ENCODE results near the gene GTPBP6. TPM values are rescaled to one million over a fixed set of nuclear protein-coding genes. Genes with fewer than 3 reads are reported as not detected.

Gene GTPBP6
- total and polyA plus RNA-seq, 2 donors (not counting 3 experiments of a cell fraction or from before 2014, with no cell fraction given): 39.1 to 63.5 TPM

DNA sequence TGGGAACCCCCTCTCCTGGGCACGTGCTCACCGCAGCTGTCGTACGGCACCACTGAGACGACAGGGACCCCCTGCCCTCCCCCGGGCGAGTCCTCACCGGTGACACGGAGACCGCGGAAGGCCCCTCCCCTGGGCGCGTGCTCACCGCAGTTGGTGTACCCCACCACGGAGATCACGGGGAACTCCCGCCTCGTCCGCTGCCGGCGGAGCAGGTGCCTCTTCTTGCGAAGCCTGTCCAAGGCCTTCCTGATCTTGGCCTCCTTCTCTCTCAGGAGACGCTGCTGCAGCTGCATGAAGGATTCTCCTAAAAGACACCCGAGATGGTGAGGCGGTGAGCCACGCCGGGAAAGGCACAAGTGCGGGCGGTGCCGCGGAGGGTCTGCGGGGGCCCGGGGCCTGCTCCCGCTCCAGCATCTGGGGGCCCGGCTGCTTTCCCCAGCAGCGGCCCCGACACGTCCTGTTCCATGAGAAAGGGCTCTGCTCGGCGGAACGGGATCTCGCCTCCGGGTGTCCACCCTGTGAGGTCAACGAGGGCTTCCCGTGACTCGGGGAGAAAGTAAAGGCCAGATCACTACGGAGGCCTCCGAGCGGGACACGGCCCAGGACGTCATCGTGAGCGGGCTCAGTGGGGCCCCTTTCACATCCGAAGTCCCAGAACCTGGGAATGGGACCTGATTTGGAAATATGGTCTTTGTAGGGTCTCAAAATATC, 5.8 kb downstream of the GTPBP6 start:
- H3K9me3 ChIP-seq (replicated peaks; ENCODE audit: control insufficient read depth, insufficient read depth, low read length): no peaks in the 10 kb centered on the region
- no peak overlapping the region for H3K27ac ChIP-seq (ENCODE audit: insufficient read depth, low read depth, low read length)
- DNase-seq (ENCODE audit: low read depth, low spot score) (no peak), FAIRE-seq (no peak)
- CTCF ChIA-PET: no interaction called here
- dilution Hi-C loops (cut with MboI; ENCODE audit: extremely low pct_ligation_motif_present, low sequenced_read_pairs) (no loop called here), intact Hi-C loops (cut with micrococcal nuclease) (no loop called here)
- H3K4me2 ChIP-seq (ENCODE audit: insufficient read depth, low read length): no peak overlapping the region
- POLR2A ChIA-PET: no interaction called here
- no peaks in the 10 kb centered on the region for H4K20me1 ChIP-seq (replicated peaks; ENCODE audit: control insufficient read depth, extremely low read depth, insufficient read depth, low read length)
- peaks cover 7 to 22% of the 10 kb centered on the region in 2 experiments for H3K36me3 ChIP-seq (ENCODE audit: control insufficient read depth in 2 of 2, extremely low read depth in 1 of 2, insufficient read depth in 2 of 2, low read length in 2 of 2)
- no peaks in the 10 kb centered on the region for H3K4me1 ChIP-seq (ENCODE audit: control insufficient read depth, extremely low read depth, insufficient read depth, low read length)
- no TSS peak for BruUV-seq (replicated peaks)
- peaks cover 12% of the 10 kb centered on the region for H3K79me2 ChIP-seq (ENCODE audit: control insufficient read depth, insufficient read depth, low read length)
- TF ChIP-seq, protein P1, sequence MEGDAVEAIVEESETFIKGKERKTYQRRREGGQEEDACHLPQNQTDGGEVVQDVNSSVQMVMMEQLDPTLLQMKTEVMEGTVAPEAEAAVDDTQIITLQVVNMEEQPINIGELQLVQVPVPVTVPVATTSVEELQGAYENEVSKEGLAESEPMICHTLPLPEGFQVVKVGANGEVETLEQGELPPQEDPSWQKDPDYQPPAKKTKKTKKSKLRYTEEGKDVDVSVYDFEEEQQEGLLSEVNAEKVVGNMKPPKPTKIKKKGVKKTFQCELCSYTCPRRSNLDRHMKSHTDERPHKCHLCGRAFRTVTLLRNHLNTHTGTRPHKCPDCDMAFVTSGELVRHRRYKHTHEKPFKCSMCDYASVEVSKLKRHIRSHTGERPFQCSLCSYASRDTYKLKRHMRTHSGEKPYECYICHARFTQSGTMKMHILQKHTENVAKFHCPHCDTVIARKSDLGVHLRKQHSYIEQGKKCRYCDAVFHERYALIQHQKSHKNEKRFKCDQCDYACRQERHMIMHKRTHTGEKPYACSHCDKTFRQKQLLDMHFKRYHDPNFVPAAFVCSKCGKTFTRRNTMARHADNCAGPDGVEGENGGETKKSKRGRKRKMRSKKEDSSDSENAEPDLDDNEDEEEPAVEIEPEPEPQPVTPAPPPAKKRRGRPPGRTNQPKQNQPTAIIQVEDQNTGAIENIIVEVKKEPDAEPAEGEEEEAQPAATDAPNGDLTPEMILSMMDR (IDR thresholded peaks at IDR 0.05; ENCODE audit: extremely low read depth in 1 of 2, insufficient read depth in 1 of 2, low read depth in 1 of 2, low read length in 2 of 2): no peak
- no peak for TF ChIP-seq POLR2A (IDR thresholded peaks at IDR 0.05; ENCODE audit: low read depth, low read length)
- TF ChIP-seq, protein P2, sequence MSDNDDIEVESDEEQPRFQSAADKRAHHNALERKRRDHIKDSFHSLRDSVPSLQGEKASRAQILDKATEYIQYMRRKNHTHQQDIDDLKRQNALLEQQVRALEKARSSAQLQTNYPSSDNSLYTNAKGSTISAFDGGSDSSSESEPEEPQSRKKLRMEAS (IDR thresholded peaks at IDR 0.05; ENCODE audit: insufficient read depth, insufficient read length): no peak
- no peak for TF ChIP-seq POLR2AphosphoS5 (IDR thresholded peaks at IDR 0.05; ENCODE audit: insufficient read depth, low read depth, low read length)
- TF ChIP-seq JUN (IDR thresholded peaks at IDR 0.05; ENCODE audit: borderline replicate concordance, insufficient read depth, insufficient read length, low read depth): no peak
- TF ChIP-seq GATA2 (IDR thresholded peaks at IDR 0.05; ENCODE audit: insufficient read depth, insufficient read length, low read depth, low read length): no peak
- H3K27me3 ChIP-seq (ENCODE audit: control insufficient read depth in 2 of 2, insufficient read depth in 2 of 2, low read length in 2 of 2): no peaks in the 10 kb centered on the region
- no peaks in the 10 kb centered on the region for H3K9me1 ChIP-seq (replicated peaks; ENCODE audit: control insufficient read depth, extremely low read depth, insufficient read depth, low read length)
- H2AFZ ChIP-seq (ENCODE audit: low read depth, low read length): no peak overlapping the region
- H3K4me3 ChIP-seq (replicated peaks in 1 of 3; ENCODE audit: insufficient read depth in 1 of 3, low read depth in 1 of 3, low read length in 3 of 3): no peak overlapping the region
- H3K9ac ChIP-seq (replicated peaks; ENCODE audit: extremely low read depth, insufficient read depth, low read length): no peak overlapping the region
